Thoracic aorta (tissue), 2 donors: ENCODE data around the gene AMOTL1. TPM values are rescaled to one million over a fixed set of nuclear protein-coding genes. Genes with fewer than 3 reads are reported as not detected.

ENCODE experiments used
- ATAC-seq: fragments of 150-250 bp; one replicate; pipeline ENCODE4 v1.8.0; 2017; ENCODE audit warnings: low read depth; ENCODE audit not compliant: insufficient number of reproducible peaks, low FRiP score
- DNase-seq: peaks from one replicate; pipeline ENCODE4 v3.0.0-alpha.2; 2020; ENCODE audit warnings: low spot score
- H3K27ac ChIP-seq, 2 donors: fragments of 200-600 bp; sonication (generic); 1 replicate in 1 of 2; 2 replicates in 1 of 2; pipeline ENCODE4 v1.5.1; 2016; ENCODE audit warnings: mild to moderate bottlenecking in 2 of 2, moderate library complexity in 2 of 2
- H3K27me3 ChIP-seq: fragments of 200-600 bp; sonication (generic); replicated peaks from 2 replicates; pipeline ENCODE4 v1.6.0; 2016; ENCODE audit warnings: mild to moderate bottlenecking; ENCODE audit not compliant: insufficient read depth
- H3K36me3 ChIP-seq: fragments of 200-600 bp; sonication (generic); one replicate; pipeline ENCODE4 v1.5.1; 2016
- H3K4me1 ChIP-seq, 2 donors: fragments of 200-600 bp; sonication (generic); 1 replicate in 1 of 2; 2 replicates in 1 of 2; pipeline versions ENCODE4 v1.5.1 to v1.6.0; 2016; ENCODE audit warnings: low read depth in 2 of 2, mild to moderate bottlenecking in 1 of 2; ENCODE audit not compliant: control insufficient read depth in 1 of 2
- H3K4me3 ChIP-seq: fragments of 200-600 bp; sonication (generic); 2 replicates; pipeline ENCODE4 v1.5.1; 2016; ENCODE audit warnings: mild to moderate bottlenecking
- H3K9me3 ChIP-seq: fragments of 200-600 bp; sonication (generic); 2 replicates; pipeline ENCODE4 v1.5.1; 2016
- CTCF ChIP-seq: fragments of 200-600 bp; sonication (generic); IDR thresholded peaks from one replicate; pipeline ENCODE4 v1.5.1; 2019; ENCODE audit warnings: antibody characterized with exemption
- total RNA-seq, 2 donors: library from RNA; depleted of rRNA; stranded (reverse); fragments of >200 nt; gene quantifications; one replicate each; pipeline versions ENCODE4 v1.1.0 to v1.2.3, GENCODE V29; 2016

Gene AMOTL1
- total RNA-seq, 2 donors from 2014 or later: 64.2 to 89.5 TPM

GRCh38 chr11:94784884-94785283 is 16.7 kb downstream of the AMOTL1 start:
- no peak for TF ChIP-seq CTCF
- H3K27me3 ChIP-seq: no peaks in the 10 kb centered on the region
- no peak for ATAC-seq
- H3K4me1 ChIP-seq: peaks cover 47 to 92% of the 10 kb centered on the region in 2 donors
- H3K36me3 ChIP-seq: no peaks in the 10 kb centered on the region
- no peak overlapping the region for H3K27ac ChIP-seq
- DNase-seq: no peak
- no peaks in the 10 kb centered on the region for H3K9me3 ChIP-seq
- no peak overlapping the region for H3K4me3 ChIP-seq

GRCh38 chr11:94785509-94785908 is 17.4 kb downstream of the AMOTL1 start:
- DNase-seq: no peak
- H3K27ac ChIP-seq: no peak overlapping the region
- no peak overlapping the region for H3K4me3 ChIP-seq
- H3K36me3 ChIP-seq: no peaks in the 10 kb centered on the region
- H3K4me1 ChIP-seq: peaks cover 42 to 92% of the 10 kb centered on the region in 2 donors
- H3K27me3 ChIP-seq: no peaks in the 10 kb centered on the region
- no peak for TF ChIP-seq CTCF
- no peaks in the 10 kb centered on the region for H3K9me3 ChIP-seq
- ATAC-seq: no peak

GRCh38 chr11:94786264-94787126 is 18.3 kb downstream of the AMOTL1 start:
- H3K27ac ChIP-seq: no peak overlapping the region
- peaks cover 41 to 92% of the 10 kb centered on the region in 2 donors for H3K4me1 ChIP-seq
- no peak overlapping the region for H3K4me3 ChIP-seq
- H3K9me3 ChIP-seq: no peaks in the 10 kb centered on the region
- peak; percentile 58 for TF ChIP-seq CTCF
- DNase-seq (no peak), ATAC-seq (no peak)
- no peaks in the 10 kb centered on the region for H3K36me3 ChIP-seq
- H3K27me3 ChIP-seq: no peaks in the 10 kb centered on the region

- DNase-seq (no peak), ATAC-seq (no peak)
- TF ChIP-seq CTCF: no peak
- Histone ChIP-seq H3K27ac (no peak overlapping the region), H3K36me3 (no peaks in the 10 kb centered on the region), H3K9me3 (no peaks in the 10 kb centered on the region), H3K4me1 (peaks cover 45 to 90% of the 10 kb centered on the region in 2 donors), H3K4me3 (no peak overlapping the region), H3K27me3 (no peaks in the 10 kb centered on the region)
Observed at GRCh38 chr11:94787801-94788200, 19.6 kb downstream of the AMOTL1 start.

GRCh38 chr11:94788396-94788795 is 20.2 kb downstream of the AMOTL1 start:
- H3K27ac ChIP-seq: no peak overlapping the region
- ATAC-seq (no peak), DNase-seq (no peak)
- no peaks in the 10 kb centered on the region for H3K27me3 ChIP-seq
- H3K4me1 ChIP-seq: peaks cover 46 to 90% of the 10 kb centered on the region in 2 donors
- H3K9me3 ChIP-seq: no peaks in the 10 kb centered on the region
- TF ChIP-seq CTCF: no peak
- no peaks in the 10 kb centered on the region for H3K36me3 ChIP-seq
- no peak overlapping the region for H3K4me3 ChIP-seq
